ENCODE results near the gene DYRK1A. TPM values are rescaled to one million over a fixed set of nuclear protein-coding genes. Genes with fewer than 3 reads are reported as not detected.
"Not testable (repeated sequence)": the region's sequence is repeated elsewhere in the genome, so short reads cannot be mapped to it uniquely, and the experiment has no call there.

DYRK1A gene
- 10 to 100 TPM; 83.5 to 90.1 TPM for total RNA-seq

DNA sequence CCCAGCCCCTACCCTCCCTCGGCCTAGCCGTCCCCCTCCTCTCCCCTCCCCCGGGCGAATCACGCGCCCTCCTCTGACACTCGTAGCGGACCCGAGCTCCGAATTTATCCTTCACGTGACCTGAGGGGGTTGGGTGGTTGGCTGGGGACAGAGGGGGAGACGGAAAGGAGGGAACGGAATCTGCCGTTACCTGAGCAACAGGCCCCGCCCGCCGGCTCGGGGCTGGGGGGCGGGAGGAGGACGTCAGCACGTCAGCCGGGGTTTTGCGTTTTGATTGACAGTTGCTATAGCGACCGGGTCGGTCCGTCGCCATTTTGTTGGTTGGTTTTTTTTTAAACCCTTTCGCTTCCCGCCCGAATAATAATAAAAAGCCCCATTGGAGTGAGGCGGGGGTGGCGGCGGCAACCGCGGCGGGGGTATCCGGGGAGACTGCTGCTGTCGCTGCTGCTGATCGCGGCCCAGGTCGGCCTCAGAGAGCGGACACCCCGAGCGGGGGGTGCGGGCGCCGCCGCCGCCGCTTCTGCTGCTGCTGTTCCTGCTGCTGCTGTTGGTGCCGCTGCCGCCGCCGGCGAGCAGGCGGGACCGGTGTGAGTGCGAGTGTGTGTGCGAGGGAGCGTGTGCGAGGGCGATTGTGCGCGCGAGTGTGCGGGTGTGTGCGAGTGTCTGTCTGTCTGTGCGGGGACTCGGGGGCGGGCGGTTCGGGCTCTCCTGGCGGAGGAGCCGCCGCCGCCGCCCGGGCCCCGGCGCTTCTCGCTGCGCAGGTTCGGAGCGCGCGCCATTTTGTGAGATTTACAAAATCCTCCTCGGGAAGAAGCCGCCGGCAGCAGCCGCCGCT lies at the start of gene DYRK1A:
Gene DYRK1A (plus strand): TSS at position 292 of the 835 bp plus-strand sequence. CDS start 53,602 bp downstream, outside the sequence.
- peak; percentile 98 for DNase-seq (ENCODE audit: low spot score)
- H3K27me3 Mint-ChIP-seq, result no peaks in the 10 kb centered on the region
- peak within 1 kb of the TSS; percentile 99 for H3K4me3 Mint-ChIP-seq
- H3K27ac Mint-ChIP-seq, result peak within 1 kb of the TSS; percentile 98
- peaks cover 39 to 51% of the 10 kb centered on the region in 2 donors for H3K4me1 Mint-ChIP-seq (ENCODE audit: low read depth in 2 of 2)
- no peaks in the 10 kb centered on the region for H3K9me3 Mint-ChIP-seq
- peak; percentile 89 to 93 for ATAC-seq
- H3K36me3 Mint-ChIP-seq, result peaks cover 6% of the 10 kb centered on the region

DNA sequence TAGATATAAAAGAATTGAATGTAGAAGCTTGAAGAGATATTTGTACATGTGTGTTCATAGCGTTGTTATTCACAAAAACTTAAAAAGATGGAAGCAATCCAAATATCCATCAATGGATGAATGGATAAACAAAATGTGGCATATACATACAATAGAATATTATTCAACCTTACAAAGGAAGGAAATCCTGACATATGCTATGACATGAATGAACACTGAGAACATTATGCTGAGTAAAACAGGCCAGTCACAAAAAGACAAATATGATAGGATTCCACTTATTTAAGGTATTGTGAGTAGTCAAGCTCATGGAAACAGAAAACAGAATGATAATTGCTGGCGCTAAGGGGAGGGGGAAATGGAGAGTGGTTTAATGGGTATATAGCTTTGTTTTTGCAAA lies 47.0 kb upstream of the DYRK1A start:
- H3K4me1 Mint-ChIP-seq (ENCODE audit: low read depth in 2 of 2), result no peaks in the 10 kb centered on the region
- ATAC-seq (no peak), DNase-seq (ENCODE audit: low spot score) (no peak)
- H3K27me3 Mint-ChIP-seq, result peaks cover 6 to 12% of the 10 kb centered on the region in 2 donors
- H3K4me3 Mint-ChIP-seq, result no peak overlapping the region
- no peak overlapping the region for H3K27ac Mint-ChIP-seq
- peaks cover 3% of the 10 kb centered on the region for H3K9me3 Mint-ChIP-seq
- peaks cover 5% of the 10 kb centered on the region for H3K36me3 Mint-ChIP-seq

- Mint-ChIP-seq H3K4me3 (no peak overlapping the region), H3K36me3 (no peaks in the 10 kb centered on the region), H3K9me3 (peaks cover under 1% of the 10 kb centered on the region), H3K4me1 (ENCODE audit: low read depth in 2 of 2) (no peaks in the 10 kb centered on the region), H3K27ac (no peak overlapping the region), H3K27me3 (peaks cover 4 to 12% of the 10 kb centered on the region in 2 donors)
- ATAC-seq (no peak), DNase-seq (ENCODE audit: low spot score) (no peak)
Observed at GRCh38 chr21:37322084-37322483, 44.5 kb upstream of the DYRK1A start.

GRCh38 chr21:37324558-37324957 lies 42.0 kb upstream of the DYRK1A start:
- Mint-ChIP-seq H3K36me3 (no peaks in the 10 kb centered on the region), H3K4me1 (ENCODE audit: low read depth in 2 of 2) (no peaks in the 10 kb centered on the region), H3K9me3 (no peaks in the 10 kb centered on the region), H3K4me3 (no peak overlapping the region), H3K27ac (no peak overlapping the region), H3K27me3 (peaks cover 3 to 9% of the 10 kb centered on the region in 2 donors)
- DNase-seq (ENCODE audit: low spot score) (no peak), ATAC-seq (no peak)

GRCh38 chr21:37328147-37328546 lies 38.4 kb upstream of the DYRK1A start:
- not testable (repeated sequence) for ATAC-seq; H3K36me3 Mint-ChIP-seq; H3K9me3 Mint-ChIP-seq; H3K4me3 Mint-ChIP-seq; H3K27ac Mint-ChIP-seq; DNase-seq (ENCODE audit: low spot score); H3K27me3 Mint-ChIP-seq; H3K4me1 Mint-ChIP-seq (ENCODE audit: low read depth in 2 of 2)

- H3K36me3 Mint-ChIP-seq, result no peaks in the 10 kb centered on the region
- ATAC-seq (no peak), DNase-seq (ENCODE audit: low spot score) (no peak)
- H3K9me3 Mint-ChIP-seq, result no peaks in the 10 kb centered on the region
- no peaks in the 10 kb centered on the region for H3K4me1 Mint-ChIP-seq (ENCODE audit: low read depth in 2 of 2)
- no peak overlapping the region for H3K4me3 Mint-ChIP-seq
- H3K27me3 Mint-ChIP-seq, result peaks cover 0 to 5% of the 10 kb centered on the region in 2 donors
- no peak overlapping the region for H3K27ac Mint-ChIP-seq
Observed at GRCh38 chr21:37331411-37331810, 35.2 kb upstream of the DYRK1A start.

DNA sequence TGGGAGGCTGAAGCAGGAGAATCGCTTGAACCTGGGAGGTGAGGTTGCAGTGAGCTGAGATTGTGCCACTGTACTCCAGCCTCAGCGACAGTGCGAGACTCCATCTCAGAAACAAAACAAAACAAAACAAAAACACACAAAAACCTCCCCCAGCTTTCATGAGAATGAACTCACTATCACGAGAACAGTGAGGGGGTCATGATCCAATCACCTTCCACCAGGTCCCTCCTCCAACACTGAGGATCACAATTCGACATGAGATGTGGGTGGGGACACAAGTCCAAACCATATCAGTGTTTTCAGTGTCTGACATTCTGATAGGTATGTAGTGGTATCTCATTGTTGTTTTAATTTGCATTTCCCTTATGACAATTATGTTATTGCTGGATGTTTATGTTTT lies 31.5 kb upstream of the DYRK1A start:
- no peak overlapping the region for H3K4me3 Mint-ChIP-seq
- no peak overlapping the region for H3K27ac Mint-ChIP-seq
- ATAC-seq (no peak), DNase-seq (ENCODE audit: low spot score) (no peak)
- H3K27me3 Mint-ChIP-seq, result peaks cover 5 to 8% of the 10 kb centered on the region in 2 donors
- no peaks in the 10 kb centered on the region for H3K36me3 Mint-ChIP-seq
- peaks cover 0 to 3% of the 10 kb centered on the region in 2 donors for H3K4me1 Mint-ChIP-seq (ENCODE audit: low read depth in 2 of 2)
- H3K9me3 Mint-ChIP-seq, result no peaks in the 10 kb centered on the region

GRCh38 chr21:37337179-37337578 lies 29.4 kb upstream of the DYRK1A start:
- H3K4me1 Mint-ChIP-seq (ENCODE audit: low read depth in 2 of 2), result peaks cover 0 to 3% of the 10 kb centered on the region in 2 donors
- no peak for ATAC-seq
- DNase-seq (ENCODE audit: low spot score), result no peak
- H3K27me3 Mint-ChIP-seq, result peaks cover 8% of the 10 kb centered on the region in 2 donors
- H3K27ac Mint-ChIP-seq, result no peak overlapping the region
- H3K36me3 Mint-ChIP-seq, result no peaks in the 10 kb centered on the region
- no peaks in the 10 kb centered on the region for H3K9me3 Mint-ChIP-seq
- no peak overlapping the region for H3K4me3 Mint-ChIP-seq

DNA sequence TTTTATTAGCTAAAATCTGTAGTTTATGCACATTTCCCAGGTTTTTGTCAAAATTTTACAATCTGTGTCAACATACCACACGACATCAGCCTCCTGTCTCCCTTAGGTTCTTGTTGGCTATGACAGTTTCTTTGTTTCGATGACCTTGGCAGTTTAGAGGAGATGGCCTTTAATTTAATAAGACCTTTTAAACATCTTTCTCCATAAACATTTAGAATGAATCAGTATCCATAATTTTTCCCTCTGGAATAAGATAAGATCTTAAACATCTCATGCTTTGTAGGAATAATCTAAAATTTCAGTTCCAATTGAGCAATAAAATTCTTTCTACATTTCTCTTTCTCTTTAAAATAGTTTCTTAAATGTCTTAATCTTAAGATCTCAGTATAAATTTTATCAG lies 28.7 kb upstream of the DYRK1A start:
- H3K4me1 Mint-ChIP-seq (ENCODE audit: low read depth in 2 of 2), result peaks cover 0 to 3% of the 10 kb centered on the region in 2 donors
- H3K27me3 Mint-ChIP-seq, result peaks cover 5 to 8% of the 10 kb centered on the region in 2 donors
- no peak for ATAC-seq
- H3K36me3 Mint-ChIP-seq, result no peaks in the 10 kb centered on the region
- no peak overlapping the region for H3K4me3 Mint-ChIP-seq
- DNase-seq (ENCODE audit: low spot score), result no peak
- no peak overlapping the region for H3K27ac Mint-ChIP-seq
- no peaks in the 10 kb centered on the region for H3K9me3 Mint-ChIP-seq

GRCh38 chr21:37338671-37339551 lies 27.7 kb upstream of the DYRK1A start:
- no peaks in the 10 kb centered on the region for H3K36me3 Mint-ChIP-seq

GRCh38 chr21:37339552-37339939 lies 27.0 kb upstream of the DYRK1A start:
- DNase-seq (ENCODE audit: low spot score) (no peak), ATAC-seq (no peak)
- Mint-ChIP-seq H3K36me3 (no peaks in the 10 kb centered on the region), H3K27me3 (peaks cover 3 to 8% of the 10 kb centered on the region in 2 donors), H3K9me3 (no peaks in the 10 kb centered on the region), H3K4me3 (no peak overlapping the region), H3K4me1 (ENCODE audit: low read depth in 2 of 2) (peaks cover 0 to 3% of the 10 kb centered on the region in 2 donors), H3K27ac (no peak overlapping the region)

More at GRCh38 chr21:37338671-37339551, 27.7 kb upstream of the DYRK1A start:
- Mint-ChIP-seq H3K27ac (no peak overlapping the region), H3K4me1 (ENCODE audit: low read depth in 2 of 2) (peaks cover 0 to 3% of the 10 kb centered on the region in 2 donors), H3K9me3 (no peaks in the 10 kb centered on the region), H3K4me3 (no peak overlapping the region), H3K27me3 (peaks cover 3 to 8% of the 10 kb centered on the region in 2 donors)
- ATAC-seq, result peak in 1 of 2 donors; percentile 64
- DNase-seq (ENCODE audit: low spot score), result no peak

DNA sequence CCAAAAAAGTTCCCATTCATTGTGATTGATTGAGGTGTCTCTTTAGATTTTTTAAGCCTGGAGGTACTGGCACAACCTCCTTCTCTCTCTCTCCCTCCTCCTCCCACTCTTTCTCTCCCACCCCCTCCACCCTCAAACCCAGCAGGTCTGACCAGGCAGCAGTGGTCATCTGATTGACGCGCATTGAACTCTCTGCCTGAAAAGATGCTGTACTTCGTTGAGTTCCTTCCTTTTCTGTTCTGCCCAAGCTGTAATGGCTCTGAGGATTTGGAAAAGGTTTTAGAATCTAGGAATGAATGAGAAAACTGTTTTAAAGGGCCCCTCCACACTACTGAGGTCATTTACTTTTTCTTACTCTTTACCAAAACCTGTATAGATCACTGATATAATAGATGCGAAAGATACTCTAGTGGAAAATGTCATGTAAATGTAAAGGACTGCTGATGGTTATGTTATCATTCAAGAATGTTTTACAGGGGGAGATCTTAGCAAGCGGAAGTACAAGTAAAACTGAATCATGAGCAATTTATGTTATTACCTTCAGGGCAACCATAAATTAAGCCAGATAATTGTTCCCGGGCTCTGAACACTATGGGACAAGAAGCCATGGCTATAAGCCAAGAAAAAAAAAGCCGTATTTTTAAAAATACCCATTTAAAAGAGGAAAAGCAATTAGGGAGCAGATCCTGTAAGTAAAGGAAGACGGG lies 25.2 kb upstream of the DYRK1A start:
- Mint-ChIP-seq H3K27ac (no peak overlapping the region), H3K27me3 (peaks cover 3 to 8% of the 10 kb centered on the region in 2 donors), H3K9me3 (no peaks in the 10 kb centered on the region), H3K36me3 (no peaks in the 10 kb centered on the region), H3K4me1 (ENCODE audit: low read depth in 2 of 2) (peaks cover 0 to 3% of the 10 kb centered on the region in 2 donors), H3K4me3 (no peak overlapping the region)
- no peak for ATAC-seq
- DNase-seq (ENCODE audit: low spot score), result no peak

DNA sequence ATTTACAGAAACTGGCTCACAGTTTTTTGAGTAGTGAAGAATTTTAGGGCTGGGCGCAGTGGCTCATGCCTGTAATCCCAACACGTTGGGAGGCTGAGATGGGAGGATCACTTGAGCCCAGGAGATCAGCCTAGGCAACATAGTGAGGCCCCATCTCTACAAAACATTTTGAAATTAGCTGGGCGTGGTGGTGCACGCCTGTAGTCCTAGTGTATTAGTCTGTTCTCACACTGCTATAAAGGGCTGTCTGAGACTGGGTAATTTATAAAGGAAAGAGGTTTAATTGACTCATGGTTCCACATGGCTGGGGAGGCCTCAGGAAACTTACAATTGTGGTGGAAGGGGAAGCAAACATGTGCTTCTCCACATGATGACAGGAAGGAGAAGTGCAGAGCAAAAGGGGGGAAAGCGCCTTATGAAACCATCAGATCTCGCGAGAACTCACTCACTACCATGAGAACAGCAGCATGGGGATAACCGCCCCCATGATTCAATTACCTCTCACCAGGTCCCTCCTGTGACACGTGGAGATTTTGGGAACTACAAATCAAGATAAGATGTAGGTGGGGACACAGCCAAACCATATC lies 24.4 kb upstream of the DYRK1A start:
- Mint-ChIP-seq H3K36me3 (no peaks in the 10 kb centered on the region), H3K27ac (no peak overlapping the region), H3K4me1 (ENCODE audit: low read depth in 2 of 2) (peaks cover 0 to 3% of the 10 kb centered on the region in 2 donors), H3K9me3 (no peaks in the 10 kb centered on the region), H3K27me3 (peaks cover 3 to 8% of the 10 kb centered on the region in 2 donors), H3K4me3 (no peak overlapping the region)
- DNase-seq (ENCODE audit: low spot score), result no peak
- ATAC-seq, result no peak
